GM19023 (cell line): Measurements from ENCODE around the gene TRIM24.
"Not testable (repeated sequence)": the region's sequence is repeated elsewhere in the genome, so short reads cannot be mapped to it uniquely, and the experiment has no call there.

Source experiments
- ATAC-seq: cut with Tn5 transposase; IDR thresholded peaks from one replicate; pipeline ENCODE4 v1.9.1; 2021; ENCODE audit warnings: mild to moderate bottlenecking, moderate library complexity; ENCODE audit not compliant: unreplicated experiment

Gene TRIM24

GRCh38 chr7:138459413-138460175 lies 465 bp upstream of the TRIM24 start:
- peak; percentile 78 for ATAC-seq

DNA sequence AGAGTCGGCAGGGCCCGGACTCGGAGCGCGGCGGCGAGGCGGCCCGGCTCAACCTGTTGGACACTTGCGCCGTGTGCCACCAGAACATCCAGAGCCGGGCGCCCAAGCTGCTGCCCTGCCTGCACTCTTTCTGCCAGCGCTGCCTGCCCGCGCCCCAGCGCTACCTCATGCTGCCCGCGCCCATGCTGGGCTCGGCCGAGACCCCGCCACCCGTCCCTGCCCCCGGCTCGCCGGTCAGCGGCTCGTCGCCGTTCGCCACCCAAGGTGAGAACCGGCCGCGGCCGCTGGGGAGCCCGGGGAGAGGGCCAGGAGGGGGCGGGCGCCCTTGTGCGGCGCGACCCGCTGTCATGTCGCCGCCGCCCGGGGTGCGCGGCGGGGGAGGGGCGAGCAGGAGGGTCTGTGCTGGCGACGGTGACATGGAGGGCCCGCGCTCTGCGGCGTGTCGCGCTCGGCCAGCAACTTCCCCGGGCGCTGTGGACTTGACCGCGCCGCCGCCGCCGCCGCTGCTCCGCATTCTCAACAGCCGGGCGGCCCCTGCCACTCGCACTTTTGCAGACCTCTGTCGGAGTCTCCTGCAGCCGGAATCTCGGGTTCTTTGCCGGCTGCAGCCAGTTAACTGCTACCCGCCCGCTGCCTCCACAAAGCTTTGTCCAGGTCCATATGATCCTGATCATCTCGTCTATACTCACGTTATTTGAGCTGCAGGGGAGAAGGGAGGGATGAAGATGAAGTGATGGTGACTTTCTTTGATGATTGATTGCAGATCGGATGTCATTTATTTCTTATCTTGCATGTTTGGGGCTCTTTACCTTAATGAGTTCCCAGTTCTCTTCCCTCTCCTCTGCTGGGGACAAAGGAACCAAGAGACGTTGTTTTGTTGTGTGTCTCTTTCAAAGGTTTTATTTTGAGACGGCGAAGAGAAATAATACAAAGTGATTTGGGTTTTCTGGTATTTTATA lies 869 bp downstream of the TRIM24 start:
- ATAC-seq, result peak; percentile 35

DNA sequence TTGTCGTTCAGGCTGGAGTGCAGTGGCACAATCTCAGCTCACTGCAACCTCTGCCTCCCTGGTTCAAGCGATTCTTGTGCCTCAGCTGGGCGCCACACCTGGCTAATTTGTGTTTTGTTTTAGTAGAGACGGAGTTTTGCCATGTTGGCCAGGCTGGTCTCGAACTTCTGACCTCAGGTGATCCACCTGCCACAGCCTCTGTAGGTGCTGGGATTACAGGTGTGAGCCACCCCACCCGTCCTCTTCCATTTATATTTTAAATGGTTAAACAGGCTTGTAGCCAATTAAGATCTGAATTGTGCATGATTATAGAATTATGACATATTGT lies 3.2 kb downstream of the TRIM24 start:
- not testable (repeated sequence) for ATAC-seq

- no peak for ATAC-seq
Observed at GRCh38 chr7:138465046-138465445, 5.0 kb downstream of the TRIM24 start.

GRCh38 chr7:138466069-138466756 lies 6.2 kb downstream of the TRIM24 start:
- ATAC-seq, result peak; percentile 78

GRCh38 chr7:138468244-138469123 lies 8.4 kb downstream of the TRIM24 start:
- ATAC-seq, result no peak

DNA sequence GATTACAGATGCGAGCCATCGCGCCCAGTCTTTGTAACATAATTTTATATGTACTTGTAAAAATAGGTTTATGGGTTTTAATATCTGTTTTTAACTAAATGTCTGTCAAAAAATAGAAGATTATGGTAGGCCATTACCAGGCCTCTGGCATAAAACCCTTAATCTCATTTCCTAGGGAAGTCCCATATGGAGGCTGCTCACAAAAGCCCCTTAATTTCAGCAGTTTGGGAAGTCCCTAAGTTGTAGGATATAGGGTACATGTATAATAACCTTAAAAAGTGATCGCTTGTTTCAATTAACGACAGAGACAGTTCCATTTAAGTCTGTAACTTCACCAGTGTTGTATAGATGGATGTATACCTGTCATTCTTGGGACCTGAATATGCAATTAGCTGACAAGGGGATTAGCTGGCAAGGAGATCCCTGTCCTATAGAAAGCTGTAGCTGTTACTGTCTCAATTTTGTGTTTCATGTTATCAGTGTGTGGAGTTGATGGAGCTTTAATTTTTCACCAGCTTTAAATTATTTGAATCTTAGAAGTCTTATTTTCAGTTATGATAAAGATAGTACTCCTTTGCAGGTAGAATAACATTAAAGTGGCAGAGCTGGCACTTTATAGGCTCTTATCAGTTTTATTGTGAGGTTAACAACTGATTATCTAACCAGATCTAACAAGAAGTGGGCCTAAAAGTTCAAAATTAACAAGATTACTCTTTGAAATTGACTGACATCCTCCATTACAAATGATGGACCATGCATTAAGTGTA lies 10.5 kb downstream of the TRIM24 start:
- no peak for ATAC-seq

DNA sequence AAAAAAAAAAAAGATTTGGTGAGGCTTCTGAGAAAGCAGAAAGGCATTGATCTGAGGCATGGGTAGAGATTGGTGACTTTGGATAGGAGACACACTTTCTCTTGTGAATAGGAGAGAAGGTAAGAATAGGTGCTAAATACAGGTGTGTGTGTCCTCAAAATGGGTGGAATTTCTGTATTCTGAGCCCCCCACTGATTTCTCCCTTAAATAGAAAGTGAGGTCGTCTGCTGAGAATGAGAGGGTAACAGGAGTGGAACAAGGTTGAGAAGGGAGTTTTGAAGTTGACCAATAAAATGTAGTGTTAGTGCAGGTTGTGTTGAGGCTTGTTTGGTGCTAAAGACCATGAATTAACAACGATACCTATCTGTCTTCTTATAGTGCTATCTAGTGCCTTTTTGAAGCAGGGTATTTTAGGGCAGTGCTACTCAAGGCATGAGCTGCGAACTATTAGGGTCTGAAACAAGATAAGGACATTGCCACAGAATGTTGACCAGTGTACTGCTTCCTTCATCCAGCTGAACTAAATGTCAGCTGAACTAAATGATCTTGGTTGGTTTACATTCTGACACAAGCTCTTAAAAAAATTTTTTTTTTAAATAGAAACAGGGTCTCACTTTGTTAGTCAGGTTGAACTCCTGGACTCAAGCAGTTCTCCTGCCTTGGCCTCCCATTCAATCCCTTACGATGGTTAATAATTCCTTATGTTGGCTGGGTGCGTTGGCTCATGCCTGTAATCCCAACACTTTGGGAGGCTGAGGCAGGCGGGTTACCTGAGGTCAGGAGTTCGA lies 12.4 kb downstream of the TRIM24 start:
- no peak for ATAC-seq

DNA sequence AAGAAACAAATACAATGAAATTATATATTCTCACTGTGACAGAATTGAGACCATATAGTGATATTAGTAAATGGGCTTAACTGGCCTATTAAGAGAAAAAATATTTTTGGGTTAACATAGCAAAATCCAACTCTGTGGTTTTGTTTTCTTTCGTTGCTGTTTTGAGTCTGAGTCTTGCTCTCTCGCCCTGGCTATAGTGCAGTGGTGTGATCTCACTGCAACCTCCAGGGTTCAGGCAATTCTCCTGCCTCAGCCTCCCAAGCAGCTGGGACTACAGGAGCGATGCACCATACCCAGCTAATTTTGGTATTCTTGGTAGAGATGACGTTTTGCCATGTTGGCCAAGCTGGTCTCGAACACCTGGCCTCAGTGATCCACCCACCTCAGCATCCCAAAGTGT lies 15.3 kb downstream of the TRIM24 start:
- ATAC-seq, result no peak

GRCh38 chr7:138477081-138477578 lies 17.1 kb downstream of the TRIM24 start:
- no peak for ATAC-seq

GRCh38 chr7:138477581-138477980 lies 17.5 kb downstream of the TRIM24 start:
- no peak for ATAC-seq

- peak; percentile 62 for ATAC-seq
Observed at GRCh38 chr7:138478499-138478908, 18.4 kb downstream of the TRIM24 start.

DNA sequence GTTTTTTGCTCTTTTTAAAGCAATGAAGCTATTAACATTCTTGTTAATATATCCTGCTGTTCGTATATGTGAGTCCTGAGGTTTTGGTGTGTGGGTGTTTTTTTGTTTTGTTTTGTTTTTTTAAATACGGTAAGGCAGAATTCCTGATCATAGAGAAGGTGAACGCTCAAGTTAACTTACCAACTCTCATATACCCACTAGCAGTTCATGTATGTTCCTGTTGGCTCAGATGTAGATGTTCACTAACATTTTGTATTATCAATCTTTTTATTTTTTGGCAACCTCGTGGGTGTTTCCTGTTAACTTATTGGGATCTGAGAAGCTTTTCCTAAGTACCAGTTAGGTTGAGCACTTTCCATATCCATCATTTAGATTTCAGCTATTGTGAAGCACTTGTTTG lies 20.5 kb downstream of the TRIM24 start:
- ATAC-seq, result no peak

GRCh38 chr7:138481447-138482380 lies 21.7 kb downstream of the TRIM24 start:
- ATAC-seq, result no peak

GRCh38 chr7:138483531-138483930 lies 23.5 kb downstream of the TRIM24 start:
- ATAC-seq, result no peak

GRCh38 chr7:138485508-138485907 lies 25.4 kb downstream of the TRIM24 start:
- ATAC-seq, result not testable (repeated sequence)

DNA sequence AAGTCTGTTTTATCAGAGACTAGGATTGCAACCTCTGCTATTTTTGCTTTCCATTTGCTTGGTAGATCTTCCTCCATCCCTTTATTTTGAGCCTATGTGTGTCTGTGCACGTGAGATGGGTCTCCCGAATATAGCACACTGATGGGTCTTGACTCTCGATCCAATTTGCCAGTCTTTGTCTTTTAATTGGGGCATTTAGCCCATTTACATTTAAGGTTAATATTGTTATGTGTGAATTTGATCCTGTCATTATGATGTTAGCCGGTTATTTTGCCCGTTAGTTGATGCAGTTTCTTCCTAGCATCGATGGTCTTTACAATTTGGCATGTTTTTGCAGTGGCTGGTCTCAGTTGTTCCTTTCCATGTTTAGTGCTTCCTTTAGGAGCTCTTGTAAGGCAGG lies 29.1 kb downstream of the TRIM24 start:
- not testable (repeated sequence) for ATAC-seq
